ENCODE results near the gene CNRIP1.

CNRIP1 gene

GRCh38 chr2:68250196-68250595, 69.6 kb downstream of the CNRIP1 start:
- no peak for DNase-seq

DNA sequence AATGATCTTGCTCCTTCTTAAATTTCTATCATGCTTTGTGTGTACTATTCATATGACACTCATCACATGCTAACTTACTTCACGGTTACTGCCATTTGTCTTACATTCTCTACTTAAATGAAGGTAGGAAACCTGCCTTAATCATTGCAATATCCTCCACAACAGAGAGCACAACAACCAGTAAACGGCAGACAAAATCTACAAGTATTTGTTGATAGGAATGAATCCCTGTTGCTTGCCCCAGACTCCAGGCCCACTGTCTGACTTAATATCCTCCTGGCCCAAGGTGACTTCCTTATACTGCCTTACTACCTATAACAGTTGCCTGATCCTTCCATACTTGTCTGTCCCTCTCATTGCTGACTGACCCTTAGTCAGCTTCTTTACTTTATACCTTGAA, 70.9 kb downstream of the CNRIP1 start:
- DNase-seq, result no peak

- no peak for DNase-seq
These were observed 71.4 kb downstream of the CNRIP1 start for GRCh38 chr2:68248361-68248760.

DNA sequence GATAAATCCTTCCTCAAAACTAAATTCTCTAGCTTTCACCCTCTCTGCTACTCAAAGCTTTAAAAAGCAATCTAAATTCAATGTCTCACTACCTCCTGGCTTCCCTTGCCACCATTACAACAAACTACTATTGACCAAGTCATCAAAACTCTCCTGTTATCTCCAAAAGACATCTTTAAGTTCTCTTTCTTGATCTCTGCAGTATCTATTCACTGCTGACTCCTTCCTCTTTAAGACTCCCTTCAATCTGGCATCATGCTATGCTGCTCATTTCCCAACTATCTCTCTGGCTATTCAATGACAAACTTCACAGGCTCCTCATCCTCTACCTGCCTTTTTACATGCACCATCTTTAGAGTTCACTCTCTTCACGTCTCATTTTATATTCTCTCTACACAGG, 73.4 kb downstream of the CNRIP1 start:
- no peak for DNase-seq

- no peak for DNase-seq
These were observed 74.1 kb downstream of the CNRIP1 start for GRCh38 chr2:68245672-68246071.

DNA sequence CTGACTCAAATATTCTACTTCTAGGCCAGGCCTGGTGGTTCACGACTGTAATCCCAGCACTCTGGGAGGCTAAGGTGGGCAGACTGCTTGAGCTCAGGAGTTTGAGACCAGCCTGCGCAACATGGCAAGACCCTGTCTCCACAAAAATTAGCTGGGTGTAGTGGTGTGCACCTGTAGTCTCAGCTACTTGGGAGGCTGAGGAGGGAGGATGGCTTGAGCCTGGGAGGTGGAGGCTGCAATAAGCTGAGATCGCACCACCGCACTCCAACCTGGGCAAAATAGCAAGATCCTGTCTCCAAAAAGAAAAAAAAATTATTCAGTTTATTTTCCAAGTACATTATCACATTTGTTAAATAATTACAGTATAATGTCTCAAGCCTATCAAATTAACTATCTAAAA, 74.7 kb downstream of the CNRIP1 start:
- no peak for DNase-seq

GRCh38 chr2:68244456-68244855, 75.3 kb downstream of the CNRIP1 start:
- no peak for DNase-seq

Measured in CD4-positive, alpha-beta T cell treated with Interferon gamma for 1 hour (primary cell).